Lower leg skin (tissue), 3 donors: Measurements from ENCODE around the gene NCAPD3.

Source experiments
- CTCF ChIP-seq, 3 donors: fragments of 450-650 bp; IDR thresholded peaks; one replicate each; pipeline ENCODE4 v1.5.1; 2016; ENCODE audit warnings: antibody characterized with exemption in 3 of 3, mild to moderate bottlenecking in 3 of 3, moderate library complexity in 2 of 3
- POLR2A ChIP-seq, 2 donors: fragments of 450-650 bp; IDR thresholded peaks; one replicate each; pipeline ENCODE4 v1.6.1; 2016 to 2017; ENCODE audit warnings: antibody characterized with exemption in 2 of 2, mild to moderate bottlenecking in 1 of 2, moderate library complexity in 1 of 2

- no peak for TF ChIP-seq CTCF (IDR thresholded peaks at IDR 0.05)
- TF ChIP-seq POLR2A (IDR thresholded peaks at IDR 0.05), result no peak
These were observed 42.7 kb upstream of the NCAPD3 start for GRCh38 chr11:134266440-134266839.
